Endothelial cell of umbilical vein (primary cell): ENCODE data around the gene CDCP1. TPM values are rescaled to one million over a fixed set of nuclear protein-coding genes. Genes with fewer than 3 reads are reported as not detected.

Experiments used
- BruUV-seq: library from RNA; stranded (reverse); fragments of 400-500 nt; replicated peaks from 2 replicates; lab custom pipeline; 2021; lab: Mats Ljungman, UMichigan
- CTCF ChIA-PET: fragments of 300-600, 350-600 bp; sonication (Branson Sonifier 250); formaldehyde crosslinking; loops from one replicate; lab custom pipeline; 2021; ENCODE audit warnings: antibody characterized with exemption, inconsistent platforms; lab: Charles Lee
- POLR2A ChIA-PET: fragments of 300-600, 350-600 bp; sonication (Branson Sonifier 250); formaldehyde crosslinking; loops from one replicate; lab custom pipeline; 2021; ENCODE audit warnings: antibody characterized with exemption, inconsistent platforms; lab: Charles Lee
- DNase-seq: peaks from one replicate; pipeline ENCODE4 v3.0.0-alpha.2; 2011; ENCODE audit warnings: low read depth, low spot score
- FAIRE-seq: peaks from 2 replicates; lab custom pipeline; 2011; peaks lifted over from hg19 to GRCh38; lab: Jason Lieb, UNC
- H2AFZ ChIP-seq: 2 replicates; pipeline ENCODE4 v1.6.0; 2012; ENCODE audit warnings: low read depth, low read length, control low read depth, inconsistent platforms
- H3K27ac ChIP-seq: 2 replicates; pipeline ENCODE4 v1.5.1; 2011; ENCODE audit warnings: low read depth, mild to moderate bottlenecking, control low read depth, low read length, moderate library complexity; ENCODE audit not compliant: insufficient read depth
- H3K27me3 ChIP-seq, 2 experiments: 2 replicates each; pipeline versions ENCODE4 v1.6.0 to v1.6.1; 2011; ENCODE audit warnings: low read length in 2 of 2, mixed read lengths in 1 of 2; ENCODE audit not compliant: control insufficient read depth in 2 of 2, insufficient read depth in 2 of 2
- H3K36me3 ChIP-seq, 2 experiments: 2 replicates in 1 of 2; 3 replicates in 1 of 2; pipeline ENCODE4 v1.5.1; 2011; ENCODE audit warnings: low read length in 2 of 2, mild to moderate bottlenecking in 1 of 2, moderate library complexity in 1 of 2; ENCODE audit not compliant: control insufficient read depth in 2 of 2, insufficient read depth in 2 of 2; ENCODE audit errors: extremely low read depth in 1 of 2
- H3K4me1 ChIP-seq: 3 replicates; pipeline ENCODE4 v1.5.1; 2011; ENCODE audit warnings: mild to moderate bottlenecking, low read length; ENCODE audit not compliant: control insufficient read depth, insufficient read depth; ENCODE audit errors: extremely low read depth
- H3K4me2 ChIP-seq: 2 replicates; pipeline ENCODE4 v1.6.1; 2011; ENCODE audit warnings: low read length, control low read depth, mixed read lengths; ENCODE audit not compliant: insufficient read depth
- H3K4me3 ChIP-seq, 3 experiments: fragments of 200-600 bp in 1 of 3; sonication (generic), shearing (Covaris generic) in 1 of 3; replicated peaks in 1 of 3; 2 replicates each; pipeline ENCODE4 v1.5.1; 2011 to 2016; ENCODE audit warnings: control low read depth in 3 of 3, low read length in 3 of 3, mild to moderate bottlenecking in 2 of 3, inconsistent platforms in 1 of 3, low read depth in 1 of 3, moderate library complexity in 1 of 3; ENCODE audit not compliant: insufficient read depth in 1 of 3
- H3K79me2 ChIP-seq: 2 replicates; pipeline ENCODE4 v1.6.0; 2012; ENCODE audit warnings: low read length, inconsistent platforms; ENCODE audit not compliant: control insufficient read depth, insufficient read depth
- H3K9ac ChIP-seq: replicated peaks from 2 replicates; pipeline ENCODE3; 2011; ENCODE audit warnings: low read length, control low read depth; ENCODE audit not compliant: insufficient read depth; ENCODE audit errors: extremely low read depth
- H3K9me1 ChIP-seq: replicated peaks from 3 replicates; pipeline ENCODE4 v1.6.0; 2011; ENCODE audit warnings: mild to moderate bottlenecking, low read length; ENCODE audit not compliant: control insufficient read depth, insufficient read depth; ENCODE audit errors: extremely low read depth
- H3K9me3 ChIP-seq: replicated peaks from 2 replicates; pipeline ENCODE4 v1.5.1; 2012; ENCODE audit warnings: low read length, inconsistent platforms; ENCODE audit not compliant: control insufficient read depth, insufficient read depth
- H4K20me1 ChIP-seq: replicated peaks from 2 replicates; pipeline ENCODE3; 2011; ENCODE audit warnings: mild to moderate bottlenecking, low read length; ENCODE audit not compliant: control insufficient read depth, insufficient read depth; ENCODE audit errors: extremely low read depth
- EZH2 ChIP-seq: IDR thresholded peaks from 2 replicates; pipeline ENCODE4 v1.6.1; 2012; ENCODE audit warnings: borderline replicate concordance, low read depth, mild to moderate bottlenecking, moderate library complexity, low read length, inconsistent platforms; ENCODE audit not compliant: severe bottlenecking
- FOS ChIP-seq: IDR thresholded peaks from 2 replicates; pipeline ENCODE4 v1.6.1; 2011; ENCODE audit warnings: mild to moderate bottlenecking, low read length, moderate library complexity, borderline replicate concordance; ENCODE audit not compliant: insufficient read depth
- GATA2 ChIP-seq: IDR thresholded peaks from 2 replicates; pipeline ENCODE4 v1.7.0; 2011; ENCODE audit warnings: low read depth, mild to moderate bottlenecking, moderate library complexity, mixed read lengths, low read length; ENCODE audit not compliant: insufficient read length, insufficient read depth
- JUN ChIP-seq: IDR thresholded peaks from 2 replicates; pipeline ENCODE4 v1.6.1; 2011; ENCODE audit warnings: borderline replicate concordance, low read depth; ENCODE audit not compliant: insufficient read length, insufficient read depth
- MYC ChIP-seq: IDR thresholded peaks from one replicate; pipeline ENCODE4 v1.6.1; 2011; ENCODE audit warnings: mild to moderate bottlenecking, low read depth, low read length
- POLR2A ChIP-seq: IDR thresholded peaks from 2 replicates; pipeline ENCODE4 v1.6.1; 2012; ENCODE audit warnings: low read depth, mild to moderate bottlenecking, control low read depth, low read length
- POLR2AphosphoS5 ChIP-seq: IDR thresholded peaks from 2 replicates; pipeline ENCODE4 v1.6.1; 2012; ENCODE audit warnings: low read depth, mild to moderate bottlenecking, control low read depth, low read length, moderate library complexity; ENCODE audit not compliant: insufficient read depth
- dilution Hi-C: fragments of 300-500 bp; cut with MboI; formaldehyde crosslinking; loops from one replicate; pipeline ENCODE4 v1.15.0; 2019; ENCODE audit warnings: low sequenced_read_pairs; ENCODE audit not compliant: extremely low pct_ligation_motif_present
- intact Hi-C: fragments of 100-400 bp; cut with micrococcal nuclease; formaldehyde crosslinking; loops from one replicate; pipeline ENCODE4 v1.10.0; 2022
- polyA plus RNA-seq, 4 experiments: library from polyadenylated mRNA; depleted of rRNA in 3 of 4; stranded (reverse) in 3 of 4; unstranded in 1 of 4; fragments of >200 nt; gene quantifications; 2 replicates each; pipeline versions ENCODE4 v1.2.1 to v1.2.3, GENCODE V29; 2011 to 2012; ENCODE audit warnings: missing spikeins in 1 of 4
- total RNA-seq: library from RNA; stranded (reverse); gene quantifications from 2 replicates; pipeline ENCODE4 v1.2.3, GENCODE V29; 2021
- TF ChIP-seq, protein P1 (sequence below): IDR thresholded peaks from 2 replicates; pipeline ENCODE4 v1.6.1; 2011; ENCODE audit not compliant: insufficient read depth, insufficient read length
- TF ChIP-seq, protein P2 (sequence below), 2 donors: IDR thresholded peaks; 1 replicate in 1 of 2; 2 replicates in 1 of 2; pipeline ENCODE4 v1.5.1; 2011; ENCODE audit warnings: low read length in 2 of 2, mild to moderate bottlenecking in 2 of 2, moderate library complexity in 2 of 2, control low read depth in 1 of 2, inconsistent platforms in 1 of 2, low read depth in 1 of 2; ENCODE audit not compliant: insufficient read depth in 1 of 2; ENCODE audit errors: extremely low read depth in 1 of 2

The CDCP1 gene
- total and polyA plus RNA-seq, 2 donors (not counting 3 experiments of a cell fraction or from before 2014, with no cell fraction given): 0.01 to 0.22 TPM

DNA sequence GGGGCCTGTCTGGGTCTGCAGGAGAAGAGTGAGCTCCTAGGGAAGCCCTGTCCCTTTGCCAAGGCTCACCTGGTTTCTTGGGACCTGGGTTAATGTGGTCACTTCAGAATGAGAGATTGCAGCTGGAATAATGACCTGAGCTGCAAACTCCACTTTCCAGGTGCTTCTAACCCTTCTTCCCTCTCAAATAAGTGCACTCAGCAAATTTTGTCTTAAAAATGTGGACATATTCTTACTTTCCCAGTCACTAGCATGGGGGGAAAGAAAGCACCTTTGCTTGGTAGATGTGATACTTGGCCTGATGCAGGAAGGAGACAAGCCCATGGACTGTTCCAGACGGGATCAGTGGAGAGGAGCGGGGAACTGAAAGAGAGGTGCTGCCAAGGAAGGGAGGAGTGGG lies 38.9 kb upstream of the CDCP1 start:
- Histone ChIP-seq H3K9me3 (no peaks in the 10 kb centered on the region), H3K4me2 (no peak overlapping the region), H2AFZ (no peak overlapping the region), H3K9ac (no peak overlapping the region), H3K79me2 (no peaks in the 10 kb centered on the region), H3K4me1 (no peaks in the 10 kb centered on the region), H3K27ac (no peak overlapping the region), H3K27me3 (peaks cover 0 to 2% of the 10 kb centered on the region in 2 experiments), H3K9me1 (no peaks in the 10 kb centered on the region), H3K4me3 (no peak overlapping the region), H3K36me3 (no peaks in the 10 kb centered on the region), H4K20me1 (no peaks in the 10 kb centered on the region)
- ChIA-PET POLR2A (no interaction called here), CTCF (interaction anchor here (1.0 to 1.6 kb wide), 2 partner anchors 19 to 25 kb away, joined by 4 read pairs; no protein-coding TSS in a partner anchor)
- TF ChIP-seq, protein P1, sequence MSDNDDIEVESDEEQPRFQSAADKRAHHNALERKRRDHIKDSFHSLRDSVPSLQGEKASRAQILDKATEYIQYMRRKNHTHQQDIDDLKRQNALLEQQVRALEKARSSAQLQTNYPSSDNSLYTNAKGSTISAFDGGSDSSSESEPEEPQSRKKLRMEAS: no peak
- TF ChIP-seq POLR2A (no peak), EZH2 (no peak), JUN (no peak), FOS (no peak), MYC (no peak), GATA2 (no peak), POLR2AphosphoS5 (no peak)
- TF ChIP-seq, protein P2, sequence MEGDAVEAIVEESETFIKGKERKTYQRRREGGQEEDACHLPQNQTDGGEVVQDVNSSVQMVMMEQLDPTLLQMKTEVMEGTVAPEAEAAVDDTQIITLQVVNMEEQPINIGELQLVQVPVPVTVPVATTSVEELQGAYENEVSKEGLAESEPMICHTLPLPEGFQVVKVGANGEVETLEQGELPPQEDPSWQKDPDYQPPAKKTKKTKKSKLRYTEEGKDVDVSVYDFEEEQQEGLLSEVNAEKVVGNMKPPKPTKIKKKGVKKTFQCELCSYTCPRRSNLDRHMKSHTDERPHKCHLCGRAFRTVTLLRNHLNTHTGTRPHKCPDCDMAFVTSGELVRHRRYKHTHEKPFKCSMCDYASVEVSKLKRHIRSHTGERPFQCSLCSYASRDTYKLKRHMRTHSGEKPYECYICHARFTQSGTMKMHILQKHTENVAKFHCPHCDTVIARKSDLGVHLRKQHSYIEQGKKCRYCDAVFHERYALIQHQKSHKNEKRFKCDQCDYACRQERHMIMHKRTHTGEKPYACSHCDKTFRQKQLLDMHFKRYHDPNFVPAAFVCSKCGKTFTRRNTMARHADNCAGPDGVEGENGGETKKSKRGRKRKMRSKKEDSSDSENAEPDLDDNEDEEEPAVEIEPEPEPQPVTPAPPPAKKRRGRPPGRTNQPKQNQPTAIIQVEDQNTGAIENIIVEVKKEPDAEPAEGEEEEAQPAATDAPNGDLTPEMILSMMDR (IDR thresholded peaks at IDR 0.05; ENCODE audit: extremely low read depth in 1 of 2, insufficient read depth in 1 of 2, low read depth in 1 of 2, low read length in 2 of 2): no peak
- FAIRE-seq (no peak), DNase-seq (no peak)
- BruUV-seq: no TSS peak
- dilution Hi-C loops (no loop called here), intact Hi-C loops (no loop called here)
